ENCODE data around the gene PCDHB5. TPM values are rescaled to one million over a fixed set of nuclear protein-coding genes. Genes with fewer than 3 reads are reported as not detected.
"Not testable (repeated sequence)": the region's sequence is repeated elsewhere in the genome, so short reads cannot be mapped to it uniquely, and the experiment has no call there.

PCDHB5 gene
- total RNA-seq, 1 donor from 2014 or later: 32.4 TPM

- Mint-ChIP-seq H3K27me3 (no peaks in the 10 kb centered on the region), H3K27ac (no peak within 1 kb of the TSS), H3K9me3 (ENCODE audit: low read depth) (peaks cover 33% of the 10 kb centered on the region), H3K4me3 (ENCODE audit: low read depth) (no peak within 1 kb of the TSS), H3K36me3 (ENCODE audit: insufficient read depth) (peaks cover 13% of the 10 kb centered on the region), H3K4me1 (ENCODE audit: low read depth) (no peaks in the 10 kb centered on the region)
- no peak for DNase-seq (ENCODE audit: low spot score, unreplicated experiment)
- TF ChIP-seq, protein P1, sequence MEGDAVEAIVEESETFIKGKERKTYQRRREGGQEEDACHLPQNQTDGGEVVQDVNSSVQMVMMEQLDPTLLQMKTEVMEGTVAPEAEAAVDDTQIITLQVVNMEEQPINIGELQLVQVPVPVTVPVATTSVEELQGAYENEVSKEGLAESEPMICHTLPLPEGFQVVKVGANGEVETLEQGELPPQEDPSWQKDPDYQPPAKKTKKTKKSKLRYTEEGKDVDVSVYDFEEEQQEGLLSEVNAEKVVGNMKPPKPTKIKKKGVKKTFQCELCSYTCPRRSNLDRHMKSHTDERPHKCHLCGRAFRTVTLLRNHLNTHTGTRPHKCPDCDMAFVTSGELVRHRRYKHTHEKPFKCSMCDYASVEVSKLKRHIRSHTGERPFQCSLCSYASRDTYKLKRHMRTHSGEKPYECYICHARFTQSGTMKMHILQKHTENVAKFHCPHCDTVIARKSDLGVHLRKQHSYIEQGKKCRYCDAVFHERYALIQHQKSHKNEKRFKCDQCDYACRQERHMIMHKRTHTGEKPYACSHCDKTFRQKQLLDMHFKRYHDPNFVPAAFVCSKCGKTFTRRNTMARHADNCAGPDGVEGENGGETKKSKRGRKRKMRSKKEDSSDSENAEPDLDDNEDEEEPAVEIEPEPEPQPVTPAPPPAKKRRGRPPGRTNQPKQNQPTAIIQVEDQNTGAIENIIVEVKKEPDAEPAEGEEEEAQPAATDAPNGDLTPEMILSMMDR (IDR thresholded peaks at IDR 0.05; ENCODE audit: unreplicated experiment): no peak
Measured at GRCh38 chr5:141172381-141173204, 37.6 kb downstream of the PCDHB5 start, which contains the start of gene PCDHB7. TSS of gene PCDHB7 (plus strand) at chr5:141172644. CDS start at chr5:141172836, 192 bp downstream.

DNA sequence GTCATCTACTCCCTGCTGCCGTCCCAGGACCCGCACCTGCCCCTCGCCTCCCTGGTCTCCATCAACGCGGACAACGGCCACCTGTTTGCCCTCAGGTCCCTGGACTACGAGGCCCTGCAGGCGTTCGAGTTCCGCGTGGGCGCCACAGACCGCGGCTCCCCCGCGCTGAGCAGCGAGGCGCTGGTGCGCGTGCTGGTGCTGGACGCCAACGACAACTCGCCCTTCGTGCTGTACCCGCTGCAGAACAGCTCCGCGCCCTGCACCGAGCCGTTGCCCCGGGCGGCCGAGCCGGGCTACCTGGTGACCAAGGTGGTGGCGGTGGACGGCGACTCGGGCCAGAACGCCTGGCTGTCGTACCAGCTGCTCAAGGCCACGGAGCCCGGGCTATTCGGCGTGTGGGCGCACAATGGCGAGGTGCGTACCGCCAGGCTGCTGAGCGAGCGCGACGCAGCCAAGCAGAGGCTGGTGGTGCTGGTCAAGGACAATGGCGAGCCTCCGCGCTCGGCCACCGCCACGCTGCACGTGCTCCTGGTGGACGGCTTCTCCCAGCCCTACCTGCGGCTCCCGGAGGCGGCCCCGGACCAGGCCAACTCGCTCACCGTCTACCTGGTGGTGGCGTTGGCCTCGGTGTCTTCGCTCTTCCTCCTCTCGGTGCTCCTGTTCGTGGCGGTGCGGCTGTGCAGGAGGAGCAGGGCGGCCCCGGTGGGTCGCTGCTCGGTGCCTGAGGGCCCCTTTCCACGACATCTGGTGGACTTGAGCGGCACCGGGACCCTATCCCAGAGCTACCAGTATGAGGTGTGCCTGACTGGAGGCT lies 39.5 kb downstream of the PCDHB5 start:
- H3K27me3 Mint-ChIP-seq; H3K27ac Mint-ChIP-seq; H3K36me3 Mint-ChIP-seq (ENCODE audit: insufficient read depth); H3K4me3 Mint-ChIP-seq (ENCODE audit: low read depth); H3K4me1 Mint-ChIP-seq (ENCODE audit: low read depth); DNase-seq (ENCODE audit: low spot score, unreplicated experiment): not testable (repeated sequence)
- peaks cover 25% of the 10 kb centered on the region for H3K9me3 Mint-ChIP-seq (ENCODE audit: low read depth)

GRCh38 chr5:141175933-141176332 lies 40.9 kb downstream of the PCDHB5 start:
- Mint-ChIP-seq H3K27me3 (no peaks in the 10 kb centered on the region), H3K36me3 (ENCODE audit: insufficient read depth) (peaks cover 14% of the 10 kb centered on the region), H3K27ac (no peak overlapping the region), H3K4me3 (ENCODE audit: low read depth) (no peak overlapping the region), H3K9me3 (ENCODE audit: low read depth) (peaks cover 23% of the 10 kb centered on the region), H3K4me1 (ENCODE audit: low read depth) (no peaks in the 10 kb centered on the region)
- TF ChIP-seq, protein P1 (IDR thresholded peaks at IDR 0.05; ENCODE audit: unreplicated experiment): no peak
- no peak for DNase-seq (ENCODE audit: low spot score, unreplicated experiment)

DNA sequence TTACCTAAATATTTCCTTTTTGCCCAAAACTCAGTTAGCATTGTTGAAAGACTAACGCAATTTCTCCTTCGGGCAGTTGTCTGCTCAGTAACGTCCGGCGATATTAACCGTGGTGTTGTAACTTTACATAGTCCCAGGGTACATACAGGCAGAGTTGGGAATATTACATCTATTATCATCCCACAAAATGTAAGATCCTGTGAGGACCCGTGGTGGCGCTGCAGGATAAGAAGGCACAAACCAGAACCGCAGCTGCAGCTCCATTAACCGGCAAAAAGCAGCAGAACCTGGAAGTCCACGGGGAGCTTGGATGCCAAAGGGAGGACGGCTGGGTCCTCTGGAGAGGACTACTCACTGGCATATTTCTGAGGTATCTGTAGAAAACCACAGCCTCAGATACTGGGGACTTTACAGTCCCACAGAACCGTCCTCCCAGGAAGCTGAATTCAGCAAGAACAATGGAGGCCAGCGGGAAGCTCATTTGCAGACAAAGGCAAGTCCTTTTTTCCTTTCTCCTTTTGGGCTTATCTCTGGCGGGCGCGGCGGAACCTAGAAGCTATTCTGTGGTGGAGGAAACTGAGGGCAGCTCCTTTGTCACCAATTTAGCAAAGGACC lies 42.7 kb downstream of the PCDHB5 start, which contains the start of gene PCDHB8:
TSS of gene PCDHB8 (plus strand) at position 214 of the 615 bp plus-strand sequence. CDS start at position 459, 245 bp downstream.
- H3K4me3 Mint-ChIP-seq (ENCODE audit: low read depth); DNase-seq (ENCODE audit: low spot score, unreplicated experiment); H3K27me3 Mint-ChIP-seq; H3K27ac Mint-ChIP-seq; H3K4me1 Mint-ChIP-seq (ENCODE audit: low read depth): not testable (repeated sequence)
- H3K36me3 Mint-ChIP-seq (ENCODE audit: insufficient read depth): peaks cover 16% of the 10 kb centered on the region
- H3K9me3 Mint-ChIP-seq (ENCODE audit: low read depth): peaks cover 24% of the 10 kb centered on the region

GRCh38 chr5:141179371-141179770 lies 44.4 kb downstream of the PCDHB5 start:
- H3K9me3 Mint-ChIP-seq (ENCODE audit: low read depth): peaks cover 22% of the 10 kb centered on the region
- H3K4me1 Mint-ChIP-seq (ENCODE audit: low read depth); H3K27me3 Mint-ChIP-seq; H3K4me3 Mint-ChIP-seq (ENCODE audit: low read depth); DNase-seq (ENCODE audit: low spot score, unreplicated experiment); H3K27ac Mint-ChIP-seq: not testable (repeated sequence)
- peaks cover 20% of the 10 kb centered on the region for H3K36me3 Mint-ChIP-seq (ENCODE audit: insufficient read depth)

DNA sequence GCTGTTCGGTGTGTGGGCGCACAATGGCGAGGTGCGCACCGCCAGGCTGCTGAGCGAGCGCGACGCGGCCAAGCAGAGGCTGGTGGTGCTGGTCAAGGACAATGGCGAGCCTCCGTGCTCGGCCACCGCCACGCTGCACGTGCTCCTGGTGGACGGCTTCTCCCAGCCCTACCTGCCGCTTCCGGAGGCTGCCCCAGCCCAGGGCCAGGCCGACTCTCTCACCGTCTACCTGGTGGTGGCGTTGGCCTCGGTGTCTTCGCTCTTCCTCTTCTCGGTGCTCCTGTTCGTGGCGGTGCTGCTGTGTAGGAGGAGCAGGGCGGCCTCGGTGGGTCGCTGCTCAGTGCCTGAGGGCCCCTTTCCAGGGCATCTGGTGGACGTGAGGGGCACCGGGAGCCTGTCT lies 44.9 kb downstream of the PCDHB5 start:
- H3K27me3 Mint-ChIP-seq; DNase-seq (ENCODE audit: low spot score, unreplicated experiment); H3K4me3 Mint-ChIP-seq (ENCODE audit: low read depth); H3K4me1 Mint-ChIP-seq (ENCODE audit: low read depth); H3K27ac Mint-ChIP-seq: not testable (repeated sequence)
- Mint-ChIP-seq H3K36me3 (ENCODE audit: insufficient read depth) (peaks cover 25% of the 10 kb centered on the region), H3K9me3 (ENCODE audit: low read depth) (peaks cover 26% of the 10 kb centered on the region)

- no peak overlapping the region for H3K4me3 Mint-ChIP-seq (ENCODE audit: low read depth)
- DNase-seq (ENCODE audit: low spot score, unreplicated experiment): no peak
- H3K27ac Mint-ChIP-seq: no peak overlapping the region
- H3K27me3 Mint-ChIP-seq: no peaks in the 10 kb centered on the region
- peaks cover 30% of the 10 kb centered on the region for H3K36me3 Mint-ChIP-seq (ENCODE audit: insufficient read depth)
- TF ChIP-seq, protein P1 (IDR thresholded peaks at IDR 0.05; ENCODE audit: unreplicated experiment): no peak
- H3K9me3 Mint-ChIP-seq (ENCODE audit: low read depth): peaks cover 30% of the 10 kb centered on the region
- no peaks in the 10 kb centered on the region for H3K4me1 Mint-ChIP-seq (ENCODE audit: low read depth)
Measured at GRCh38 chr5:141180313-141180712, 45.3 kb downstream of the PCDHB5 start.

Measured in progenitor cell of endocrine pancreas (in vitro differentiated cells).